Parathyroid adenoma (tissue), 2 donors: ENCODE measurements around the gene SRGAP2.
"Not testable (repeated sequence)": the region's sequence is repeated elsewhere in the genome, so short reads cannot be mapped to it uniquely, and the experiment has no call there.

Experiments
- H2AFZ ChIP-seq: fragments of 300-600 bp; sonication (generic); one replicate; pipeline ENCODE4 v1.7.0; 2017; ENCODE audit warnings: antibody characterized with exemption, mild to moderate bottlenecking
- H3K27ac ChIP-seq: fragments of 300-600 bp; sonication (generic); one replicate; pipeline ENCODE4 v1.7.0; 2017
- H3K27me3 ChIP-seq: fragments of 300-600 bp; sonication (generic); one replicate; pipeline ENCODE4 v1.7.0; 2017; ENCODE audit warnings: low read length; ENCODE audit not compliant: control insufficient read depth, insufficient read depth
- H3K36me3 ChIP-seq: fragments of 300-600 bp; sonication (generic); one replicate; pipeline ENCODE4 v1.7.0; 2017; ENCODE audit warnings: low read length; ENCODE audit not compliant: control insufficient read depth, insufficient read depth
- H3K4me1 ChIP-seq: fragments of 300-600 bp; sonication (generic); one replicate; pipeline ENCODE4 v1.7.0; 2017; ENCODE audit warnings: control low read depth
- H3K4me2 ChIP-seq: fragments of 300-600 bp; sonication (generic); one replicate; pipeline ENCODE4 v1.7.0; 2017; ENCODE audit warnings: low read length
- H3K4me3 ChIP-seq: fragments of 300-600 bp; sonication (generic); one replicate; pipeline ENCODE4 v1.7.0; 2017; ENCODE audit warnings: low read depth, low read length
- H3K79me2 ChIP-seq: fragments of 300-600 bp; sonication (generic); one replicate; pipeline ENCODE4 v1.7.0; 2017; ENCODE audit warnings: control low read depth
- H3K9ac ChIP-seq: fragments of 300-600 bp; sonication (generic); one replicate; pipeline ENCODE4 v1.7.0; 2017; ENCODE audit warnings: mild to moderate bottlenecking
- H3K9me3 ChIP-seq: fragments of 300-600 bp; sonication (generic); one replicate; pipeline ENCODE4 v1.7.0; 2017; ENCODE audit warnings: low read length; ENCODE audit not compliant: control insufficient read depth
- donor health status: primary hyperparathyroidism.

SRGAP2 gene

DNA sequence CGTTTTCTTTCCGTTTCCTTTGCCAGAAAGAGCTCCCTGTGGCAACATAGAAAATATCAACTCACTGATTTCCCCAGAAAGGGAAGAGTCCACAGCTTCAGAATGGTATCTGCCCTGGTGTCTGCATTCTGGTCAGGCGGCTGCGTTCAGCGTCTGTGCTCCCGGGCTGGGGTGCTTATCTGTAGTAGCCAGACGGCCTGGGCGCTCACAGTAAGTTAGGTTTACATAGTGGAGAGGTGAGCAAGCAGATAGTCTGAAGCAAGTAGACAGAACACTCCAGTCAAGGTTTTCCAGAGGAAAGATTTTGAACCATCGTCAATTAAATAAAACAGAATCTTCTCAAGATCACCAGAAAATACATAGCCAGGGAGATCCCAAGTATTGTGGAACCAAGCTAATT lies 28.6 kb downstream of the SRGAP2 start:
- not testable (repeated sequence) for H3K4me3 ChIP-seq, H3K9me3 ChIP-seq, H3K27me3 ChIP-seq, H3K4me1 ChIP-seq, H3K9ac ChIP-seq, H3K79me2 ChIP-seq, H3K4me2 ChIP-seq, H2AFZ ChIP-seq, H3K36me3 ChIP-seq, H3K27ac ChIP-seq

DNA sequence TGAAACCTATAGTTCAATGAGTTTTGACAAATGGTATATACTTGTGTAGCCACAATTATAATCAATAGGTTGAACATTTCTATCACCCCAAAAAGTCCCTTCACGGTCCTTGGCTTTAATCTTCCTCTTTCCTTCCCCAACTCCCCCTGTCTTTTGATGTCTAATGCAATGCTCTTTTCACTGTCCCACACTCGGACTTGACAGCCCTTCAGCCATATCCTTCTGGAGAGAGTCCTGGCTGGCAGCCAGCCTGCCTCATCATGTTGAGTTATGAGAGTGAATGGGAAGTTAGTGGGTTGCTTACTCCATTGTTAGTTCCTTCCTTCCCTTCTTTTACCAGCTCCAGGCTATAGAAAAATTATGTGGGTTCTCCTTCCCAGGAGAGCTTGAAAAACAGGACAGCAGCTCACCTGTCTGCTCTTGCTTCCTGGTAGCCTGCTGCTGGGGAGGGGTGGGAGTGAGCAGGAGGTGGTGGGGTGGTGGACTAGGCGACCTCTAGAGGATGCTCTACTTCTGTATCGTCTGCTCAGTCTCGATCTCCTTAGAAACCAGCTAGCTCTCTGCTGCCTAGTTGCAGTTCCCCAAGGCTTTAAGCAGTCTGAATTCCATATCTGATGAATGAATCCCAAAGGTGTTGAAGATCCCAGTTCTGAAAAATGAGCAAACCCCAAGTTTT lies 29.8 kb downstream of the SRGAP2 start:
- not testable (repeated sequence) for H3K79me2 ChIP-seq, H3K4me2 ChIP-seq, H3K4me3 ChIP-seq, H2AFZ ChIP-seq, H3K36me3 ChIP-seq, H3K27ac ChIP-seq, H3K4me1 ChIP-seq, H3K27me3 ChIP-seq, H3K9me3 ChIP-seq, H3K9ac ChIP-seq

GRCh38 chr1:206234189-206234916 lies 31.0 kb downstream of the SRGAP2 start:
- H3K36me3 ChIP-seq, H3K79me2 ChIP-seq, H3K9me3 ChIP-seq, H3K27me3 ChIP-seq, H3K4me1 ChIP-seq, H3K4me2 ChIP-seq, H3K4me3 ChIP-seq, H3K9ac ChIP-seq, H3K27ac ChIP-seq, H2AFZ ChIP-seq: not testable (repeated sequence)

- not testable (repeated sequence) for H2AFZ ChIP-seq, H3K27ac ChIP-seq, H3K9me3 ChIP-seq, H3K36me3 ChIP-seq, H3K27me3 ChIP-seq, H3K4me2 ChIP-seq, H3K4me3 ChIP-seq, H3K79me2 ChIP-seq, H3K4me1 ChIP-seq, H3K9ac ChIP-seq
Observed at GRCh38 chr1:206235190-206235589, 31.8 kb downstream of the SRGAP2 start.

DNA sequence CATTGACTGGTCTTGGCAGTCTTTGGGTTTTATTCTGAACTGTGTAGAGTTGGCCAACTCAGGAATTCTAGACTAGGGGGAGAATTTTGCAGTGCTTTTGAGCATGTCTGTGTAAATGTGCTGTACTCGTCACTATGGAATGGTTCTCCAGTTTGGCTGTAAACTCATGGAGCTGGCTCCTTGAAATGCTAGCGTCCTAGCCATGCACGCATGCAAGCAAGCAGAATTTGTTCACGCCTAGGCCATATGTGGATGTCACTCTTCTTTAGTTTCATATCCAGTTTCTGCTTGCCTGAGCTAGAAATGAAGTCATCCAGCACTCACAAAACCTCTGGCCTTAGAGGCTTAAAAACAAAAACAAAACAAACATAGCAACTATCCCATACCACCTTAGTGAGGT lies 36.9 kb downstream of the SRGAP2 start:
- not testable (repeated sequence) for H3K9ac ChIP-seq, H3K9me3 ChIP-seq, H3K4me1 ChIP-seq, H3K27ac ChIP-seq, H3K36me3 ChIP-seq, H3K4me3 ChIP-seq, H3K4me2 ChIP-seq, H3K79me2 ChIP-seq, H3K27me3 ChIP-seq, H2AFZ ChIP-seq

DNA sequence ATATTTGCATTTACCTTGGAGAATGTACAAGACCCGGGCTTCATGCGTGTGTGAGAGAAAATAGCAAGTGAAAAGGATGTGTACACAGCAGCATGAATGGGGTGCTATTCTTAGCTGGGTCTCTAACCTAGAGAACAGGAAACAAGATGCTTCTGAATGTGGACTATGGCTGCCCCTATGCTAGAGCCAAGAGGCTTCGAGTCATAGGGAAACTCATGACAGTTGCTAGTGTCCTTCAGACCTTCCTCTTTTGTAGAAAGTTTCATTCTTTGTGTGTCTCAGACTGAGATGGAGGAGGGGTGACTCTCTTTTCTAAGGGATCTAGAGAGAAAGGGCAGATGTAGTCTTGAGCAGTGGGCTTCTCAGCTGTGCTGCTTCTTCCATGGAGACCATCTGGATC lies 40.0 kb downstream of the SRGAP2 start:
- H3K9ac ChIP-seq, H3K27me3 ChIP-seq, H3K4me2 ChIP-seq, H3K4me1 ChIP-seq, H3K36me3 ChIP-seq, H3K27ac ChIP-seq, H3K4me3 ChIP-seq, H2AFZ ChIP-seq, H3K9me3 ChIP-seq, H3K79me2 ChIP-seq: not testable (repeated sequence)

DNA sequence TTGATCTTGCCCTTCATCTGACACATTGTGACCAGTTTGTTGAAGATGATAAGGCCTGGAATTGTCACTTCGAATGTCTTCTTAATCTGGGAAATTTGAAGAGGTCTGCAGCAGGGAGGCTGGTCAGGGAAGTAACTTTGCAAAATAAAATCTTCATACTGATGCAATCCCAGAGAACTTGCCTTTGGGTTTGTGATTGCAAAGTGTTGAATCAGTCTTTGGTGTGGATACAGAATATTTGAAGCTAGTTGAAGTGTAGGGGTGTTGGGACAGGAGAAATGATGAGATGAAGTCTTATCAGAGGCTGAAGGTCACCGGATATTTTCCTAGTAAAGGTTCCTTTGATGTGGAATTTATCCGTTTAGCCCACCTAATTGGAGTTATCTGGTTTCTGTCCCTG lies 42.1 kb downstream of the SRGAP2 start:
- H3K27me3 ChIP-seq, H3K4me2 ChIP-seq, H3K4me1 ChIP-seq, H3K79me2 ChIP-seq, H3K27ac ChIP-seq, H3K9me3 ChIP-seq, H2AFZ ChIP-seq, H3K36me3 ChIP-seq, H3K4me3 ChIP-seq, H3K9ac ChIP-seq: not testable (repeated sequence)

DNA sequence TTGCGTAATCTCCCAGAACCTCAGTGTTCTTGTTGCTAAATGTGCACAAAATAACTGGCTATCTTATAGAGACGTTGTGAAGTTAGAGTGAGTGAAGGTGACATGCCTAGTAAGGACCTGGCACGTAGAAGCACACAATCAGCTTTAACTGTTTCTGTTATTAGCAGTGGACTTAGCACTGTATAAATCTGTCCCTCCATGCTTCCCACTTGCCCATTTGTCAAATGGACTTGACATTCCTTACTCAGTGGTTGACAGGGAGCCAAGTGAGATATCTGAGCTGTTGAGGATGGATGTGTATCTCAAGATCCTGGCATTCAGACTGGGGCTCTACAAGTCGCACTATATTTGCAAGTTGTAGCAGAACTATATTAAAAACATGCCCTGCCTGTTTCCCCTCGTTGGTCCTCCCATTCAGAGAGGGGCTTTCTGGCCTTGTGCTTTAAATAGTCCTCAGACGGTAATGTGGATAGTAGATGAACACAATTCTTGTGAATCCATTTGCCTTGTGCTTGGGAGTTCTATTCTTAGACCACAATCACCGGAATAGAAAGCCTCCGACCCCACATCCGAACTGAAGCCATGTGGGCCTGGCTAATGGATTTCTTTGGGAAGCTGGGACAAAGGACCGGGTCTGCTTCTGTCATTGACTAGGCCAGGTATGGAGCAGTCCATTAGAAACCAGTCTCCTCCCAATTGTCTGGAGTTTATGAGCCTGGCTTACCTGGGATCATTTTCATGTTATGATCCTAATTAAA lies 43.0 kb downstream of the SRGAP2 start:
- not testable (repeated sequence) for H3K4me2 ChIP-seq, H2AFZ ChIP-seq, H3K36me3 ChIP-seq, H3K27me3 ChIP-seq, H3K27ac ChIP-seq, H3K4me1 ChIP-seq, H3K9ac ChIP-seq, H3K9me3 ChIP-seq, H3K79me2 ChIP-seq, H3K4me3 ChIP-seq

DNA sequence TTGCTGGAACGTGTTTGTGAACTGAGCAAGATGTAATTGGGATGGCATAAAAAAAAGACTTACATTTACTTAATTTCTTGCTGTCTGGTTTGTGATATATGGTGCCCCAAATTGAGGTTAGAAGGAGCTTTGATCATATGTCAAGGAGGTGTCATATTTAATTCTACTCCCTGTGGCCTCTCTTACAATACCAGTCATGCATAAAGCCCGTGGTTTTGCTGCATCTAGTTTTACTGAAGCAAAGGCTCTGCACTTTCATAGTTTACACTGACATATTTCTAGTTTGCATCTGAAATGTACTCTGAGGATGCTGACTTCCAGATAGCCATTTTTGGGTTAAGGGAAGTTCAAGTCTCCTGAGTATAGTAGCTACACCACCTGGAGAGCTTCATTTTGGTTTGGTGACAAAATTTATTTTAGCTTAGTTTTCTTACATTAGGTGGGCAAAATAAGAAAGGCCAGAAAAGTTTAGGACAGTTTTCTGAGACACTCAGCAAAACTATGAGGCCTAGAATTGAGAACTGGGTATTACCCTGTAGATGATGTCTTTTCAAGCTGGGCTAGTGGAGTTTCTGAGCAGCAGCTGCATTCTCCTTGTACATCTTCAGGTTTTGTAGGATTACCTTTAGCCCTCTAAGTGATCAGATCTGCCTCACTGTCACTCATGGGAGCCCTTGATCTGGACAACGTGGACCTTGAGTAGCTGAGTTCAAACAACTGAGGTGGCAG lies 47.8 kb downstream of the SRGAP2 start:
- H3K4me3 ChIP-seq, H3K4me1 ChIP-seq, H3K27me3 ChIP-seq, H3K79me2 ChIP-seq, H3K9ac ChIP-seq, H3K36me3 ChIP-seq, H3K4me2 ChIP-seq, H2AFZ ChIP-seq, H3K27ac ChIP-seq, H3K9me3 ChIP-seq: not testable (repeated sequence)

DNA sequence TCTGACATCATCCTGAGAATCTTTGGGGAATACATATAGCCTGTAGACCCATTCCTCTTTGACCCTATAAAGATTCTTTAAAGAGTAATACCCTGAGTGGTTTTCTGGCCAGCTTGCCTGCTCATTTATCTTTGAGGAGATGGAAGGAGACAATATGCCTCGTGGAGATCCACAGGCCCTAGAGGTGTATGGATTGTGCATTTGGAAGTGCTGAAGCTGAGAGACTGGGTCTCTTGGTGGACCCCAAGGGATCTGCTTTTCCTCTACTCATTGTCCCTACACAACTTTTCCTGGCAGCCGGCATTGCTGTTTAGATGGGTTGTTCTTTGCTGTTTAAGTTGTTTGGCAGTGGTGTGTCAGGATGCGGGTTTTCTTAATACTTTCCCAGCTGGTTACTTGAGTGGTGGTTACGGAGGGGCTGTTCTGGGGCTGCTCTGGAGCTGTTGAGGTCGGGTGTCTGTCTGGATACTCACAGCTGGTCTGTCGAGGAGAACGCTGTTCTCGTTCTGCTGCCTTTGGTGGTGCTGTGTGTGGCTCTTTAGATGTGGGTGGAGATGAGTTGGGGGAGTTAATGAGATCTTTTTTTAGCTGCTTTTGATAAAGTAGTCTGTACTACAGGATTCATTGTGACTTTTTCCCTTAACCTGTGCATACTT lies 49.5 kb downstream of the SRGAP2 start:
- not testable (repeated sequence) for H3K79me2 ChIP-seq, H3K4me2 ChIP-seq, H3K27ac ChIP-seq, H3K4me1 ChIP-seq, H2AFZ ChIP-seq, H3K4me3 ChIP-seq, H3K36me3 ChIP-seq, H3K9me3 ChIP-seq, H3K27me3 ChIP-seq, H3K9ac ChIP-seq
